Ectodermal cell (in vitro differentiated cells): ENCODE results near the gene SCN5A.
"Not testable (repeated sequence)": the region's sequence is repeated elsewhere in the genome, so short reads cannot be mapped to it uniquely, and the experiment has no call there.

Experiments
- H3K27ac ChIP-seq: 2 replicates; pipeline ENCODE4 v1.7.0; 2013; ENCODE audit warnings: mild to moderate bottlenecking, low read depth, low read length; ENCODE audit not compliant: insufficient read depth, poor library complexity, severe bottlenecking
- H3K27me3 ChIP-seq: 2 replicates; pipeline ENCODE4 v1.7.0; 2013; ENCODE audit warnings: mild to moderate bottlenecking, low read length; ENCODE audit not compliant: insufficient read depth, control insufficient read depth, poor library complexity, severe bottlenecking
- H3K36me3 ChIP-seq: one replicate; pipeline ENCODE4 v1.7.0; 2013; ENCODE audit warnings: low read length; ENCODE audit not compliant: control insufficient read depth, insufficient read depth
- H3K4me1 ChIP-seq: one replicate; pipeline ENCODE4 v1.7.0; 2013; ENCODE audit warnings: low read length; ENCODE audit not compliant: control insufficient read depth, insufficient read depth
- H3K4me3 ChIP-seq: 2 replicates; pipeline ENCODE4 v1.7.0; 2013; ENCODE audit warnings: low read depth, low read length, control low read depth; ENCODE audit not compliant: insufficient read depth
- H3K9me3 ChIP-seq: 2 replicates; pipeline ENCODE4 v1.7.0; 2013; ENCODE audit warnings: mild to moderate bottlenecking, low read length, moderate library complexity; ENCODE audit not compliant: control insufficient read depth
- WGBS, 2 experiments: methylation state at CpG; one replicate each; pipeline ENCODE4 v1.1.7; 2013; ENCODE audit warnings: missing lambda C conversion rate in 2 of 2; 5-methylcytosine and 5-hydroxymethylcytosine counted together

The SCN5A gene

GRCh38 chr3:38575279-38575843 lies 74.1 kb downstream of the SCN5A start:
- H3K9me3 ChIP-seq: no peaks in the 10 kb centered on the region
- no peak overlapping the region for H3K4me3 ChIP-seq
- WGBS, 2 experiments: 94 to 95% methylated on average over 18 of the region's 18 CpGs
- H3K27ac ChIP-seq: no peak overlapping the region
- no peaks in the 10 kb centered on the region for H3K27me3 ChIP-seq
- H3K4me1 ChIP-seq: no peaks in the 10 kb centered on the region
- H3K36me3 ChIP-seq: no peaks in the 10 kb centered on the region

- Histone ChIP-seq H3K27ac (no peak overlapping the region), H3K4me3 (no peak overlapping the region), H3K4me1 (no peaks in the 10 kb centered on the region), H3K9me3 (no peaks in the 10 kb centered on the region), H3K27me3 (no peaks in the 10 kb centered on the region), H3K36me3 (no peaks in the 10 kb centered on the region)
- 89 to 93% methylated on average over 6 of the region's 6 CpGs for WGBS, 2 experiments
These were observed 74.8 kb downstream of the SCN5A start for GRCh38 chr3:38574411-38575278.

GRCh38 chr3:38573556-38573955 lies 75.9 kb downstream of the SCN5A start:
- Histone ChIP-seq H3K27me3 (no peaks in the 10 kb centered on the region), H3K4me1 (no peaks in the 10 kb centered on the region), H3K4me3 (no peak overlapping the region), H3K9me3 (no peaks in the 10 kb centered on the region), H3K27ac (no peak overlapping the region), H3K36me3 (no peaks in the 10 kb centered on the region)
- WGBS, 2 experiments: 87 to 93% methylated on average over 3 of the region's 3 CpGs

GRCh38 chr3:38573111-38573510 lies 76.4 kb downstream of the SCN5A start:
- H3K36me3 ChIP-seq: no peaks in the 10 kb centered on the region
- H3K9me3 ChIP-seq: no peaks in the 10 kb centered on the region
- no peaks in the 10 kb centered on the region for H3K27me3 ChIP-seq
- WGBS, 2 experiments: 82 to 94% methylated on average over 3 of the region's 3 CpGs
- no peak overlapping the region for H3K4me3 ChIP-seq
- no peaks in the 10 kb centered on the region for H3K4me1 ChIP-seq
- H3K27ac ChIP-seq: no peak overlapping the region

- Histone ChIP-seq H3K27me3 (no peaks in the 10 kb centered on the region), H3K36me3 (no peaks in the 10 kb centered on the region), H3K4me3 (no peak overlapping the region), H3K4me1 (no peaks in the 10 kb centered on the region), H3K9me3 (no peaks in the 10 kb centered on the region), H3K27ac (no peak overlapping the region)
- WGBS, 2 experiments: 94% methylated on average over 4 of the region's 4 CpGs
These were observed 82.0 kb downstream of the SCN5A start for GRCh38 chr3:38567498-38567897.

- H3K4me1 ChIP-seq, H3K36me3 ChIP-seq, H3K27ac ChIP-seq, H3K4me3 ChIP-seq, H3K27me3 ChIP-seq, H3K9me3 ChIP-seq: not testable (repeated sequence)
- 87 to 94% methylated on average over 7 of the region's 7 CpGs for WGBS, 2 experiments
These were observed 82.7 kb downstream of the SCN5A start for GRCh38 chr3:38566794-38567193.

GRCh38 chr3:38566215-38566528 lies 83.3 kb downstream of the SCN5A start:
- Histone ChIP-seq H3K27ac (no peak overlapping the region), H3K9me3 (no peaks in the 10 kb centered on the region), H3K27me3 (no peaks in the 10 kb centered on the region), H3K4me3 (no peak overlapping the region), H3K36me3 (no peaks in the 10 kb centered on the region), H3K4me1 (no peaks in the 10 kb centered on the region)
- WGBS, 2 experiments: 93 to 96% methylated on average over 13 of the region's 13 CpGs

- H3K36me3 ChIP-seq: no peaks in the 10 kb centered on the region
- 93 to 95% methylated on average over 13 of the region's 13 CpGs for WGBS, 2 experiments
- H3K4me1 ChIP-seq: no peaks in the 10 kb centered on the region
- H3K9me3 ChIP-seq: no peaks in the 10 kb centered on the region
- no peaks in the 10 kb centered on the region for H3K27me3 ChIP-seq
- no peak overlapping the region for H3K27ac ChIP-seq
- H3K4me3 ChIP-seq: no peak overlapping the region
These were observed 83.9 kb downstream of the SCN5A start for GRCh38 chr3:38565339-38566214.

- Histone ChIP-seq H3K27me3 (no peaks in the 10 kb centered on the region), H3K27ac (no peak overlapping the region), H3K4me3 (no peak overlapping the region), H3K36me3 (no peaks in the 10 kb centered on the region), H3K9me3 (no peaks in the 10 kb centered on the region), H3K4me1 (no peaks in the 10 kb centered on the region)
- WGBS, 2 experiments: 90 to 95% methylated on average over 6 of the region's 6 CpGs
These were observed 84.7 kb downstream of the SCN5A start for GRCh38 chr3:38564631-38565338.

- Histone ChIP-seq H3K27me3 (no peaks in the 10 kb centered on the region), H3K4me1 (no peaks in the 10 kb centered on the region), H3K36me3 (no peaks in the 10 kb centered on the region), H3K4me3 (no peak overlapping the region), H3K27ac (no peak overlapping the region), H3K9me3 (no peaks in the 10 kb centered on the region)
- WGBS, 2 experiments: 91 to 93% methylated on average over 10 of the region's 10 CpGs
These were observed 85.6 kb downstream of the SCN5A start for GRCh38 chr3:38563886-38564270.
